Measurements from ENCODE around the gene INSR. TPM values are rescaled to one million over a fixed set of nuclear protein-coding genes. Genes with fewer than 3 reads are reported as not detected.

Gene INSR
- total RNA-seq, 1 experiment from 2014 or later: 35.9 TPM

GRCh38 chr19:7074705-7075282 lies 219.4 kb downstream of the INSR start (continued):
- TF ChIP-seq ARID4B (CRISPR knock-in tag; IDR thresholded peaks at IDR 0.05; ENCODE audit: borderline replicate concordance) (no peak), ZNF512 (CRISPR knock-in tag; IDR thresholded peaks at IDR 0.05; ENCODE audit: borderline replicate concordance) (no peak), E2F5 (CRISPR knock-in tag; IDR thresholded peaks at IDR 0.05) (no peak), ZNF317 (CRISPR knock-in tag; IDR thresholded peaks at IDR 0.05; ENCODE audit: borderline replicate concordance, low read depth) (no peak), TP53 (CRISPR knock-in tag; IDR thresholded peaks at IDR 0.05) (no peak)

- POLR2A ChIA-PET: no interaction called here
- Mint-ChIP-seq H3K27ac (no peak overlapping the region), H3K4me1 (no peaks in the 10 kb centered on the region), H3K9me3 (peaks cover 27% of the 10 kb centered on the region), H3K36me3 (peaks cover 40% of the 10 kb centered on the region), H3K27me3 (ENCODE audit: low read depth) (no peaks in the 10 kb centered on the region), H3K4me3 (peak overlapping the region; percentile 36; the same call in 1 of the 2 replicates)
- ATAC-seq: no peak
- no peak for TF ChIP-seq ZNF425 (CRISPR knock-in tag; conservative IDR thresholded peaks at IDR 0.05)
- TF ChIP-seq NFE2L1 (CRISPR knock-in tag; IDR thresholded peaks at IDR 0.05): no peak
- no peak for TF ChIP-seq PRRX2 (CRISPR knock-in tag; IDR thresholded peaks at IDR 0.05)
- TF ChIP-seq ZNF671 (CRISPR knock-in tag; IDR thresholded peaks at IDR 0.05): no peak
- DNase-seq (ENCODE audit: low spot score): no peak
- CTCF ChIA-PET: no interaction called here
These were observed 221.7 kb downstream of the INSR start for GRCh38 chr19:7072541-7072940.

- Mint-ChIP-seq H3K9me3 (peaks cover 28% of the 10 kb centered on the region), H3K36me3 (peaks cover 22% of the 10 kb centered on the region), H3K4me3 (peak overlapping the region; percentile 94), H3K4me1 (no peaks in the 10 kb centered on the region), H3K27ac (no peak overlapping the region), H3K27me3 (ENCODE audit: low read depth) (no peaks in the 10 kb centered on the region)
- DNase-seq (ENCODE audit: low spot score) (no peak), ATAC-seq (no peak)
- CTCF ChIA-PET: interaction anchor here (1.0 to 1.5 kb wide), 5 partner anchors 30 to 336 kb away, joined by 3 to 11 read pairs (median 6); no protein-coding TSS in a partner anchor
- POLR2A ChIA-PET: interaction anchor here (0.7 to 1.1 kb wide), 2 partner anchors 295 to 1166 kb away, joined by 3 to 4 read pairs; partner anchors contain the start of genes NDUFA11 and VMAC
- TF ChIP-seq AFF4 (CRISPR knock-in tag; IDR thresholded peaks at IDR 0.05; ENCODE audit: borderline replicate concordance) (no peak), ESRRA (CRISPR knock-in tag; IDR thresholded peaks at IDR 0.05; ENCODE audit: borderline replicate concordance) (peak; percentile 2; the same call in 1 of the 2 replicates), ATF1 (CRISPR knock-in tag; IDR thresholded peaks at IDR 0.05) (no peak)
These were observed 224.3 kb downstream of the INSR start for GRCh38 chr19:7069904-7070226.

Data from WTC11 (cell line).